C4-2B (cell line): ENCODE results near the gene RDH14.

Experiments
- H3K27ac ChIP-seq: fragments of 450-650 bp; 2 replicates; pipeline ENCODE4 v1.5.1; 2017
- ZFX ChIP-seq: fragments of 450-650 bp; IDR thresholded peaks from 2 replicates; pipeline ENCODE4 v1.6.1; 2017
- TF ChIP-seq, protein P1 (sequence below): fragments of 450-650 bp; conservative IDR thresholded peaks from 2 replicates; pipeline ENCODE4 v1.5.1; 2017; ENCODE audit warnings: mild to moderate bottlenecking

Gene RDH14

GRCh38 chr2:18516112-18516511, 44.3 kb downstream of the RDH14 start:
- H3K27ac ChIP-seq = no peak overlapping the region
- TF ChIP-seq ZFX = no peak
- TF ChIP-seq, protein P1, sequence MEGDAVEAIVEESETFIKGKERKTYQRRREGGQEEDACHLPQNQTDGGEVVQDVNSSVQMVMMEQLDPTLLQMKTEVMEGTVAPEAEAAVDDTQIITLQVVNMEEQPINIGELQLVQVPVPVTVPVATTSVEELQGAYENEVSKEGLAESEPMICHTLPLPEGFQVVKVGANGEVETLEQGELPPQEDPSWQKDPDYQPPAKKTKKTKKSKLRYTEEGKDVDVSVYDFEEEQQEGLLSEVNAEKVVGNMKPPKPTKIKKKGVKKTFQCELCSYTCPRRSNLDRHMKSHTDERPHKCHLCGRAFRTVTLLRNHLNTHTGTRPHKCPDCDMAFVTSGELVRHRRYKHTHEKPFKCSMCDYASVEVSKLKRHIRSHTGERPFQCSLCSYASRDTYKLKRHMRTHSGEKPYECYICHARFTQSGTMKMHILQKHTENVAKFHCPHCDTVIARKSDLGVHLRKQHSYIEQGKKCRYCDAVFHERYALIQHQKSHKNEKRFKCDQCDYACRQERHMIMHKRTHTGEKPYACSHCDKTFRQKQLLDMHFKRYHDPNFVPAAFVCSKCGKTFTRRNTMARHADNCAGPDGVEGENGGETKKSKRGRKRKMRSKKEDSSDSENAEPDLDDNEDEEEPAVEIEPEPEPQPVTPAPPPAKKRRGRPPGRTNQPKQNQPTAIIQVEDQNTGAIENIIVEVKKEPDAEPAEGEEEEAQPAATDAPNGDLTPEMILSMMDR = no peak

- TF ChIP-seq, protein P1 = no peak
- TF ChIP-seq ZFX = no peak
Observed at GRCh38 chr2:18514526-18515461, 45.7 kb downstream of the RDH14 start.

GRCh38 chr2:18510775-18511174, 49.7 kb downstream of the RDH14 start:
- H3K27ac ChIP-seq = no peak overlapping the region
- TF ChIP-seq, protein P1 = no peak
- TF ChIP-seq ZFX = no peak

More at GRCh38 chr2:18514526-18515461, 45.7 kb downstream of the RDH14 start:
- H3K27ac ChIP-seq = no peak overlapping the region

DNA sequence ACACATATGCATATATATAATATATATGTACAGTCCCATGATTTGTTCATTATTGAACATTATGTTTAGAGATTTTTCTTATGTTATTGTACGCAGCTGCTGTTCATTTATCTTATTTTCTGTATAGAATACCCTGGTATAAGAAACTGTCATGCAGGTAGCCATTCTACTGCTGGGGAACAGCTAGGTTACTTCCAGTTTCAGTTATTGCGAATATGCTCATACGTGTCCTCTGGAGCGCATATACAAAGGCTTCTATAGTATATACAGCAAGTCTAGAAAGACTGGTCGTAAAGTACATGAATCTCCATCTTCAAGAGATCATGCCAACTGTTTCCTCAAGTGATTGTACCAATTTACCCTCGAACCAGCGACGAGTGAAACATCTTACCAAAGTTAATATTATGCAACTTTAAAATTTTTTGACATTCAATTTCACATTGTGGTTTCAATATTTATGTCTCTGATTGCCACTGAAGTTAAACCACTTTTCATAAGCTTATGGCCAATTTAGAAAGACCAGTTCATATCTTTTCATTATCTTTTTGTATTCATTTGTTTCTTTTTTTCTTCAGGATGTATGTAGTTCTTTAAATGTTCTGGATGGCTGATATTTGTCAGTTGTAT, 53.5 kb downstream of the RDH14 start:
- H3K27ac ChIP-seq = no peak overlapping the region
- no peak for TF ChIP-seq ZFX
- TF ChIP-seq, protein P1 = no peak

DNA sequence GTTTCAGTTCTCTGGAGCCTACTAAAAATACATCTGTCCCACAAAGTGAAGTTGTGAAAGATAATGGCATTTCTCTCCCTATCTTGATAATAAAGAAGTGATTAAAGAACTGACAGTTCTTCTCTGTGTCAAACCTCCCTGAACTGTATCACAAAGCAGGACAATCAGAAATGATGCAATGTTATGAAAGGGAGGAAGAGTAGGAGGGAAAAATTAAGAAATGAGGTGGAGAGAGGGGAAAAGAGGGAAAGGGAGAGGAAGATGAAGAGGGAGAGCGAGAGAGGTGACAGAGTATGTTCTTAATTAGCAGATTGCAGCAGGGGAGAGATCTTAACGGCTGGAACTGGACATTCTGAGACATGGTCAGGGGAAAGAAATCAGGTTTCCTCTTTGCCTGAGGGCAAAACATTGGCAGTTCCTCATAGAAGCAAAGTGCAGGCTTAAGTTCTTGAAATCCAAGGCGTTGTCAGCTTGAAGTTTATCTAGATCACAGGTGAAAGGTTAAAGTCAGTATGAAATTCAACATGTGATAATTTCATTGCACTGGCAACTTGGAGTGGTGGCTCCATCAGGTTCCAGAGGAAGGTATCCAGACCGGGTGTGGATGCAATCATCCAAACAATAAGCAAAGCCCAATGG, 54.6 kb downstream of the RDH14 start:
- no peak overlapping the region for H3K27ac ChIP-seq
- TF ChIP-seq, protein P1 = no peak
- TF ChIP-seq ZFX = no peak
